Smooth muscle cell (in vitro differentiated cells): ENCODE results near the gene CELF4. TPM values are rescaled to one million over a fixed set of nuclear protein-coding genes. Genes with fewer than 3 reads are reported as not detected.
A peak's percentile ranks its signal among the peaks of the same experiment; 100 is the strongest.

Source experiments
- DNase-seq: peaks from one replicate; lab custom pipeline; 2025; ENCODE audit not compliant: unreplicated experiment; lab: John Stamatoyannopoulos, UW
- H2AFZ ChIP-seq: fragments of 200-600 bp; sonication (generic); 2 replicates; pipeline ENCODE4 v1.6.0; 2016; ENCODE audit warnings: antibody characterized with exemption, low read depth, mild to moderate bottlenecking
- H3F3A ChIP-seq: fragments of 200-600 bp; sonication (generic); 2 replicates; pipeline ENCODE4 v1.6.0; 2017; ENCODE audit warnings: antibody characterized with exemption, low read depth
- H3K27ac ChIP-seq: fragments of 200-600 bp; sonication (generic); 2 replicates; pipeline ENCODE4 v1.5.1; 2016; ENCODE audit warnings: low read depth, mild to moderate bottlenecking
- H3K27me3 ChIP-seq: fragments of 200-600 bp; sonication (generic); 2 replicates; pipeline ENCODE4 v1.6.1; 2016; ENCODE audit warnings: low read depth, mild to moderate bottlenecking
- H3K36me3 ChIP-seq: fragments of 200-600 bp; sonication (generic); 2 replicates; pipeline ENCODE4 v1.5.1; 2016; ENCODE audit warnings: low read depth
- H3K4me1 ChIP-seq: fragments of 200-600 bp; sonication (generic); 2 replicates; pipeline ENCODE4 v1.5.1; 2016; ENCODE audit warnings: low read depth
- H3K4me2 ChIP-seq: fragments of 200-600 bp; sonication (generic); 2 replicates; pipeline ENCODE4 v1.6.0; 2016; ENCODE audit warnings: mild to moderate bottlenecking
- H3K4me3 ChIP-seq: fragments of 200-600 bp; sonication (generic); 2 replicates; pipeline ENCODE4 v1.5.1; 2016; ENCODE audit warnings: mild to moderate bottlenecking
- H3K79me2 ChIP-seq: fragments of 200-600 bp; sonication (generic); 2 replicates; pipeline ENCODE4 v1.6.0; 2016; ENCODE audit warnings: low read depth, mild to moderate bottlenecking
- H3K9ac ChIP-seq: fragments of 200-600 bp; sonication (generic); 2 replicates; pipeline ENCODE4 v1.6.0; 2016; ENCODE audit warnings: low read depth
- H3K9me3 ChIP-seq: fragments of 200-600 bp; sonication (generic); replicated peaks from 2 replicates; pipeline ENCODE4 v1.5.1; 2016; ENCODE audit warnings: low read depth
- H4K20me1 ChIP-seq: fragments of 200-600 bp; sonication (generic); 2 replicates; pipeline ENCODE4 v1.6.0; 2016; ENCODE audit warnings: low read depth
- WGBS: methylation state at CpG from one replicate; pipeline ENCODE4 v1.1.7; 2016; ENCODE audit warnings: low lambda C conversion rate; 5-methylcytosine and 5-hydroxymethylcytosine counted together
- polyA plus RNA-seq: library from polyadenylated mRNA; unstranded; fragments of >200 nt; fragmentation: Nextera tagmentation; extraction: Ambion mirVana; gene quantifications from 2 replicates; pipeline ENCODE4 v1.2.1, GENCODE V29; 2016
- total RNA-seq: library from RNA; depleted of rRNA; stranded (reverse); fragments of >200 nt; gene quantifications from 2 replicates; pipeline ENCODE4 v1.2.3, GENCODE V29; 2014
- TF ChIP-seq, protein P1 (sequence below): fragments of 200-600 bp; sonication (generic); IDR thresholded peaks from 2 replicates; pipeline ENCODE4 v1.5.1; 2017; ENCODE audit warnings: borderline replicate concordance, mild to moderate bottlenecking, antibody characterized with exemption; ENCODE audit not compliant: insufficient read depth, poor library complexity, severe bottlenecking

Gene CELF4
- total and polyA plus RNA-seq, 2 experiments from 2014 or later, result 0.40 TPM; not detected in 1

DNA sequence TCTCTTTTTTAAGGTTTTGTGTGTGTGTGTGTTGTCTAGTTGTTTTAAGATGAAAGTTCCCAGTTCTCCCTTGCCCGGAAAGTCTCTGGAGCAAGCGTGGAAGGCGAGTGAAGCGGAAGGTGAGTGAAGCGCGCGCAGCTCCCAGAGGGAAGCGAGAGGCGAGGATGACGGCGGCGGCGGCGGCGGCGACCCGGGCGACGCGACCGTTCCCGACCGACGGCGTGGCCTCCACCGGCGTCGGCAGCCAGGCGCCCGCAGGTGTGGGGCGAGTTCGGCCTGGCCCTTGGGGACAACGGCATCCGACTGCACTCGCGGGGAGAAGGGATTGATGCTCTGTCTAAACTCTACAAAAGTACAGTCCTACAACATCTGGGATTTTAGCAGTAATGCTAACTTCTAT, 321.9 kb downstream of the CELF4 start:
- H3K9ac ChIP-seq, result no peak overlapping the region
- peak overlapping the region; percentile 2 for H2AFZ ChIP-seq
- no peaks in the 10 kb centered on the region for H3K36me3 ChIP-seq
- H3K27ac ChIP-seq, result no peak overlapping the region
- H3K27me3 ChIP-seq, result peaks cover 45% of the 10 kb centered on the region
- peak overlapping the region; percentile 37 for H3K4me3 ChIP-seq
- no peaks in the 10 kb centered on the region for H3K9me3 ChIP-seq
- no peaks in the 10 kb centered on the region for H3K79me2 ChIP-seq
- H4K20me1 ChIP-seq, result no peaks in the 10 kb centered on the region
- H3F3A ChIP-seq, result no peaks in the 10 kb centered on the region
- no peak for DNase-seq
- peak overlapping the region; percentile 87 for H3K4me2 ChIP-seq
- TF ChIP-seq, protein P1, sequence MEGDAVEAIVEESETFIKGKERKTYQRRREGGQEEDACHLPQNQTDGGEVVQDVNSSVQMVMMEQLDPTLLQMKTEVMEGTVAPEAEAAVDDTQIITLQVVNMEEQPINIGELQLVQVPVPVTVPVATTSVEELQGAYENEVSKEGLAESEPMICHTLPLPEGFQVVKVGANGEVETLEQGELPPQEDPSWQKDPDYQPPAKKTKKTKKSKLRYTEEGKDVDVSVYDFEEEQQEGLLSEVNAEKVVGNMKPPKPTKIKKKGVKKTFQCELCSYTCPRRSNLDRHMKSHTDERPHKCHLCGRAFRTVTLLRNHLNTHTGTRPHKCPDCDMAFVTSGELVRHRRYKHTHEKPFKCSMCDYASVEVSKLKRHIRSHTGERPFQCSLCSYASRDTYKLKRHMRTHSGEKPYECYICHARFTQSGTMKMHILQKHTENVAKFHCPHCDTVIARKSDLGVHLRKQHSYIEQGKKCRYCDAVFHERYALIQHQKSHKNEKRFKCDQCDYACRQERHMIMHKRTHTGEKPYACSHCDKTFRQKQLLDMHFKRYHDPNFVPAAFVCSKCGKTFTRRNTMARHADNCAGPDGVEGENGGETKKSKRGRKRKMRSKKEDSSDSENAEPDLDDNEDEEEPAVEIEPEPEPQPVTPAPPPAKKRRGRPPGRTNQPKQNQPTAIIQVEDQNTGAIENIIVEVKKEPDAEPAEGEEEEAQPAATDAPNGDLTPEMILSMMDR, result no peak
- 19% methylated on average over 35 of the region's 36 CpGs for WGBS
- H3K4me1 ChIP-seq, result peaks cover 10% of the 10 kb centered on the region

DNA sequence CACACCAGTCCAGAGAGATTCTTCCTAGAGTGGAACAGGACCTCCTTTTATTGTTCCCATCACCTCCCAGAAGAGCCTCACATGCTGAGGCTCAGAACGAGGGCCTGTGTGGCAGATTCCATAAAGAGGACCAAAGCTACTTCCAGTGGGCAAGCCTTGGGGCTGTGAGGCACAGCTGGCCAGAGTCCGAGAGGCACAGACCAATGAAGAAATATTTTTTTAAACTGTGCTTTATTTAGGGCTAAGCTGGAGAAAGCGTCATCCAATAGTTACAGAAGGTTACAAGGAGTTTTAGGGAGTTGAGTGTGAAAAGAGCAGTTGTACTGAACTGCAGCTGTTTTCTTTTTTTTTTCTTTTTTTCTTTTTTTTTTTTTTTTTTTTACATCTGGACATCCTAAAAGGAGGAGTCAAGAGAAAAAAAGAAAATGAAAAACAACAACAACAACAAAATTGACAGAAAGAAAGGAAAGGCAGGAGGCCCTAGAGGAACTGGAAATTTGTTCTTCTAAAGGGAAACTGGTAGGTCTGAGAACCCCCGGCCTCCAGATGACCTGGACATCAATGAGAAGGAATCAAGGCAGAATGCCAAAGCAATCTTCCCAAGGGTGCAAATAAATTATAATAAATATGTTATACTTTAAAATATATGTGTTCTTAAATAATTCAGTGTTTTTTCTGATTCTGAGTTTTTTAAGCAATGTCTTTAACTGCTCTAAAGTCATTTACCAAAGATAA, 322.6 kb downstream of the CELF4 start:
- DNase-seq, result no peak
- Histone ChIP-seq H3K4me1 (peaks cover 10% of the 10 kb centered on the region), H3K27me3 (peaks cover 45% of the 10 kb centered on the region), H3K9me3 (no peaks in the 10 kb centered on the region), H3K4me2 (peak overlapping the region; percentile 87), H3K79me2 (no peaks in the 10 kb centered on the region), H3K27ac (no peak overlapping the region), H4K20me1 (no peaks in the 10 kb centered on the region), H3K4me3 (no peak overlapping the region), H2AFZ (no peak overlapping the region), H3F3A (no peaks in the 10 kb centered on the region), H3K36me3 (no peaks in the 10 kb centered on the region), H3K9ac (no peak overlapping the region)
- TF ChIP-seq, protein P1, result no peak
- WGBS, result 90% methylated on average over 4 of the region's 4 CpGs

DNA sequence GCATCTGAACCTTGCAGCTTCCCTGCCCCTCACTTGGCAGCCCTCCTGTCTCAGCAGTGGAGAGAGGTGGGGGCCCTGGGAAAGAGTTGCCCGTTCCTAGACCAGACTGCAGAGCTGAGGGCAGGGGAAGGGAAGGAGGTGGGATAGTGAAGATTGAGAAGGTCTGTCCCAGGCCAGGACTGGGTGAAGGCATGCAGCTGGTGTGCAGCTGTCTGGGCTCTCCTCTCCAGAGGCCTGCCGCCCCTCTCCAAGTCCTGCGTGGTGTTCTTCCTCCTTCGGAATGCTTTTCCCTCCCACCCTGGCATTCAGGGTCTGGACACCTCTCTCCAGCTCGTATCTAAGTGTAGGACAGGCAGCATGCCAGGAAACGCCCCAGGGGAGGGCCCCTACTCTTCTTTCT, 323.5 kb downstream of the CELF4 start:
- peaks cover 45% of the 10 kb centered on the region for H3K27me3 ChIP-seq
- TF ChIP-seq, protein P1, result no peak
- H3K27ac ChIP-seq, result no peak overlapping the region
- WGBS, result 86% methylated on average over 6 of the region's 6 CpGs
- no peaks in the 10 kb centered on the region for H4K20me1 ChIP-seq
- no peaks in the 10 kb centered on the region for H3K9me3 ChIP-seq
- H2AFZ ChIP-seq, result no peak overlapping the region
- H3K4me3 ChIP-seq, result no peak overlapping the region
- no peaks in the 10 kb centered on the region for H3K79me2 ChIP-seq
- no peaks in the 10 kb centered on the region for H3K36me3 ChIP-seq
- no peaks in the 10 kb centered on the region for H3F3A ChIP-seq
- no peak overlapping the region for H3K4me2 ChIP-seq
- no peak overlapping the region for H3K9ac ChIP-seq
- H3K4me1 ChIP-seq, result peaks cover 10% of the 10 kb centered on the region
- no peak for DNase-seq
